ENCODE results near the gene P4HA3.

DNA sequence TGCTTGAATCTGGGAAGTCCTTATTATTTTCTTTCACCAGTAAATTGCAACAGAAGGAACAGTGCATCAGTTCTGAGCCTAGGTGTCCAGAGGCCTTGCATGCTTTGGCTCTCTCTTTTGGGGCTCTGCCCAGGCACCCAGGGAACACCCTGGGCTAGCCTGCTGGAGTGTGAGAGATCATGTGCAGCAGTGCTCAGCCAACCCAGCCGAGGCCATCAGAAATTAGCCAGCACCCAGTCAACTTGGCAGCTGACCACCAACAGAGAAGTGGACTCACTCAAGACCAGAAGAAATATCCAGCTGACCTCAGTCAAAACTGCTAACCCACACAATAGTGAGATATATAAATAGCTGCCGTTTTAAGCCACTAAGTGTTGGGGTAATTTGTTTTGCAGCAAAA is 11.2 kb upstream of the P4HA3 start:
- TF ChIP-seq, protein P1, sequence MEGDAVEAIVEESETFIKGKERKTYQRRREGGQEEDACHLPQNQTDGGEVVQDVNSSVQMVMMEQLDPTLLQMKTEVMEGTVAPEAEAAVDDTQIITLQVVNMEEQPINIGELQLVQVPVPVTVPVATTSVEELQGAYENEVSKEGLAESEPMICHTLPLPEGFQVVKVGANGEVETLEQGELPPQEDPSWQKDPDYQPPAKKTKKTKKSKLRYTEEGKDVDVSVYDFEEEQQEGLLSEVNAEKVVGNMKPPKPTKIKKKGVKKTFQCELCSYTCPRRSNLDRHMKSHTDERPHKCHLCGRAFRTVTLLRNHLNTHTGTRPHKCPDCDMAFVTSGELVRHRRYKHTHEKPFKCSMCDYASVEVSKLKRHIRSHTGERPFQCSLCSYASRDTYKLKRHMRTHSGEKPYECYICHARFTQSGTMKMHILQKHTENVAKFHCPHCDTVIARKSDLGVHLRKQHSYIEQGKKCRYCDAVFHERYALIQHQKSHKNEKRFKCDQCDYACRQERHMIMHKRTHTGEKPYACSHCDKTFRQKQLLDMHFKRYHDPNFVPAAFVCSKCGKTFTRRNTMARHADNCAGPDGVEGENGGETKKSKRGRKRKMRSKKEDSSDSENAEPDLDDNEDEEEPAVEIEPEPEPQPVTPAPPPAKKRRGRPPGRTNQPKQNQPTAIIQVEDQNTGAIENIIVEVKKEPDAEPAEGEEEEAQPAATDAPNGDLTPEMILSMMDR (IDR thresholded peaks at IDR 0.05; ENCODE audit: borderline replicate concordance, extremely low read depth, low read length, poor library complexity, severe bottlenecking), result no peak
- TF ChIP-seq EZH2 (IDR thresholded peaks at IDR 0.05; ENCODE audit: borderline replicate concordance, low read depth, low read length, severe bottlenecking), result no peak
